DND-41 (cell line): ENCODE measurements around the gene DUSP8.

Experiments
- EZH2 ChIP-seq: IDR thresholded peaks from 3 replicates; pipeline ENCODE4 v1.6.1; 2012; ENCODE audit warnings: borderline replicate concordance, low read depth, mild to moderate bottlenecking, moderate library complexity, low read length, inconsistent platforms; ENCODE audit not compliant: severe bottlenecking
- TF ChIP-seq, protein P1 (sequence below): IDR thresholded peaks from 2 replicates; pipeline ENCODE4 v1.5.1; 2012; ENCODE audit warnings: borderline replicate concordance, low read length, moderate library complexity, mild to moderate bottlenecking; ENCODE audit not compliant: poor library complexity, severe bottlenecking; ENCODE audit errors: extremely low read depth

DNA sequence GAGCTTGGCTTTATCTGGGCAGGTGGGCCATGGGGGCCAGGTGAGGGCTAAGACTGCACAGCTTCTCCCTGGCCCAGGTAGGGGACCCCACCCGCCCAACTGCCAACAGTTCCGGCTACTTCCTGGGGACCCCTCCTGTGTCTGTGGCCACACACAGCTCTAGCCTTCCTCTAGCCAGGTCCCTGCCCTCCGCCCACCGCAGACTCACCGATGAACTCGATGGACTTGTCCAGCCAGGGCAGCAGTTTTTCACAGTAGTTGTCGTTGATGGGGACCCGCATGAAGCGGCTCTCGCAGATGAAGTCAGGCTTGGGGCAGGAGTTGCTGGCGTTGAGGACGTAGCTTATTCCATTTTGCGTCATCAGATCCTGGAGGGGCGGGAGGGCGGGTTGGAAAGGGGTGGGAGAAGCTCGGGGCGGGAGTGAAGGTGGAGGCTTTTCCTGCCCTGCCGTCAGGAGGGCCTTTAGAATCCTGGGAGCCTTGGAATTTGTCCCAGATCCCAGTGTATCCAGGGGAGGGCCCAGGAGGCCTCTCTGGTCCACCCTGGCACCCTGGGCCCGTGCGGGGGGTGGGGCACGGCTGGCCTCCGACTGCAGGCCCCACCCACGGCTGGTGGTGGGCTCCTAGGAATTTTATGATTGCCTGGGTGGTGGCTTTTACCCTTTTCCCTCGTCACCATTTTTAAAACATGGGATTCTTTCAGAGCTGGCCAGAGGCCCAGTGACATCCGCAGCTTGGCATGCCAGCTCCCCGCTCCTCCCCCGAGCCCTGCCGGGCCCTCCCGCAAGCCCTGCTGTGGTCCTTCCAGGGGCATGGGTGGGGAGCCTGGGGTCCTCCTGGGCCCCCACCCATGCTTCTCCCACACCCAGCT is 13.9 kb downstream of the DUSP8 start:
- TF ChIP-seq, protein P1, sequence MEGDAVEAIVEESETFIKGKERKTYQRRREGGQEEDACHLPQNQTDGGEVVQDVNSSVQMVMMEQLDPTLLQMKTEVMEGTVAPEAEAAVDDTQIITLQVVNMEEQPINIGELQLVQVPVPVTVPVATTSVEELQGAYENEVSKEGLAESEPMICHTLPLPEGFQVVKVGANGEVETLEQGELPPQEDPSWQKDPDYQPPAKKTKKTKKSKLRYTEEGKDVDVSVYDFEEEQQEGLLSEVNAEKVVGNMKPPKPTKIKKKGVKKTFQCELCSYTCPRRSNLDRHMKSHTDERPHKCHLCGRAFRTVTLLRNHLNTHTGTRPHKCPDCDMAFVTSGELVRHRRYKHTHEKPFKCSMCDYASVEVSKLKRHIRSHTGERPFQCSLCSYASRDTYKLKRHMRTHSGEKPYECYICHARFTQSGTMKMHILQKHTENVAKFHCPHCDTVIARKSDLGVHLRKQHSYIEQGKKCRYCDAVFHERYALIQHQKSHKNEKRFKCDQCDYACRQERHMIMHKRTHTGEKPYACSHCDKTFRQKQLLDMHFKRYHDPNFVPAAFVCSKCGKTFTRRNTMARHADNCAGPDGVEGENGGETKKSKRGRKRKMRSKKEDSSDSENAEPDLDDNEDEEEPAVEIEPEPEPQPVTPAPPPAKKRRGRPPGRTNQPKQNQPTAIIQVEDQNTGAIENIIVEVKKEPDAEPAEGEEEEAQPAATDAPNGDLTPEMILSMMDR, result no peak
- no peak for TF ChIP-seq EZH2
